GM12874 (cell line): Measurements from ENCODE around the gene CIROP.

Experiments used
- TF ChIP-seq, protein P1 (sequence below): IDR thresholded peaks from 2 replicates; pipeline ENCODE4 v1.5.1; 2011; ENCODE audit warnings: low read depth, mild to moderate bottlenecking, control low read depth, low read length, moderate library complexity; ENCODE audit not compliant: insufficient read depth

CIROP gene

DNA sequence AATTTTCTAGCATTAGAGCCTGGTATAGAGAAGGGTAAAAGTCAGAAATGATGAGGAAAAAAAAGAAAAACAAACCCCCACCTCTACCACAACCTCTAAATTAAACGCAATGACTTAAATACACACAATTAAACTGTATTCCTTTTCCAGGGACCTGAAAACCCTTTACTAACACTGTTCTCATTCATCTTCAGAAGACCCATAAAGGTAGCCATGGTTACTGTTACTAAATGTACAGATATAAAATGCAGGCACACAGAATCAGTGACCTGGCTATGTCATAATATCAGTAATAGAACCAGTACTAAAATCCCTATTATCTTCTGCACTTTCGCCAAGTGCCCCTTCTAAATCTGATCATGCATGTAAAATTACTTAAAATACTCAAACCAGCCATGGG, 11.3 kb downstream of the CIROP start:
- TF ChIP-seq, protein P1, sequence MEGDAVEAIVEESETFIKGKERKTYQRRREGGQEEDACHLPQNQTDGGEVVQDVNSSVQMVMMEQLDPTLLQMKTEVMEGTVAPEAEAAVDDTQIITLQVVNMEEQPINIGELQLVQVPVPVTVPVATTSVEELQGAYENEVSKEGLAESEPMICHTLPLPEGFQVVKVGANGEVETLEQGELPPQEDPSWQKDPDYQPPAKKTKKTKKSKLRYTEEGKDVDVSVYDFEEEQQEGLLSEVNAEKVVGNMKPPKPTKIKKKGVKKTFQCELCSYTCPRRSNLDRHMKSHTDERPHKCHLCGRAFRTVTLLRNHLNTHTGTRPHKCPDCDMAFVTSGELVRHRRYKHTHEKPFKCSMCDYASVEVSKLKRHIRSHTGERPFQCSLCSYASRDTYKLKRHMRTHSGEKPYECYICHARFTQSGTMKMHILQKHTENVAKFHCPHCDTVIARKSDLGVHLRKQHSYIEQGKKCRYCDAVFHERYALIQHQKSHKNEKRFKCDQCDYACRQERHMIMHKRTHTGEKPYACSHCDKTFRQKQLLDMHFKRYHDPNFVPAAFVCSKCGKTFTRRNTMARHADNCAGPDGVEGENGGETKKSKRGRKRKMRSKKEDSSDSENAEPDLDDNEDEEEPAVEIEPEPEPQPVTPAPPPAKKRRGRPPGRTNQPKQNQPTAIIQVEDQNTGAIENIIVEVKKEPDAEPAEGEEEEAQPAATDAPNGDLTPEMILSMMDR, result no peak

DNA sequence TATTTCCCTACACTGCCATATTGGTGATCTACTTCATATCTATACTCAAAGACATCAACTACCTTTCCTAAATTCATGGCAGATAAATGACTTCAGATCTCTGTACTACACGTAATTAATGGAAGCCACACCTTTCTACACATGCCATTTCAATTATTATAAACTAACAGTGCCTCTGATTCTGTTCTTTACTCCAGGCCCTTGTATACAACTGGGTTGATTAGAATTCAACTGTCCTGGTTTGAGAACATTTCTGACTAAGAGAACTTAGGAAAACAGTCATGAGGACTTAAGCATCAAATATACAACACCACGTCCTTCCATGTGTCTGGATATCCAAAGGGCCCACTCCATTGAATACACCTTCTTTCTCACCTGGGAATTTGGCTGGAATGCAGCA, 11.7 kb downstream of the CIROP start:
- TF ChIP-seq, protein P1, result no peak

DNA sequence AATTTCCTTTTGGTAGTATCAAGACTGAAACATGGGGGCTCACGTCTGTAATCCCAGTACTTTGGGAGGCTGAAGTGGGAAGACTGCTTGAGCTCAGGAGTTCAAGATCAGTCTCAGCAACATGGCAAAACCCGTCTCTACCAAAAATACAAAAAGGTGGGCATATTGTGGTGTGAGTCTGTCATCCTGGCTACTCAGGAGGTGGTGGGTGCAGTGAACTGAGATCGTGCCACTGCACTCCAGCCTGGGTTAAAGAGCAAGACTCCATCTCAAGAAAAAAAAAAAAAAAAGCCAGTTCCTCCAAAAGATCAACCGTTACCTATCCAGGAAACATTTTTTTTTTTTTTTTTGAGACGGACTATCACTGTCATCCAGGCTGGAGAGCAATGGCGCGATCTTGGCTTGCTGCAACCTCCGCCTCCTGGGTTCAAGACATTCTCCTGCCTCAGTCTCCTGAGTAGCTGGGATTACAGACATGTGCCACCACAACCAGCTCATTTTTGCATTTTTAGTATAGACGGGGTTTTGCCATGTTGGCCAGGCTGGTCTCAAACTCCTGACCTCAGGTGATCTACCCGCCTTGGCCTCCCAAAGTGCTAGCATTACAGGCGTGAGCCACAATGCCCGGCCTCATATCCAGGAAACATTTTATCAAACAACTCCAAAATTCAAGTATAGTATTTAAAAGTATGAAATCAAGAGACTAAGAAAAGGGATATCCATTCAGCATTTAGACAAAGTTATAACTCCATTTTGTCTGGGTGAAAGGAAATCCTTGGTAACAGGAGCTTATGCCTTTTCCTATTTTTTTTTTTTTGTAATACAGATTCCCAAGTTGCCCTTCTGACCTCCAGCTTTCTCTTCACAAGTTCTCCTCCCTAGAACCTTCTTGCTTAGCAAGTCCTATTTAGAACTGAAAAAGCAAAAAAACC, 13.2 kb downstream of the CIROP start:
- TF ChIP-seq, protein P1, result no peak

DNA sequence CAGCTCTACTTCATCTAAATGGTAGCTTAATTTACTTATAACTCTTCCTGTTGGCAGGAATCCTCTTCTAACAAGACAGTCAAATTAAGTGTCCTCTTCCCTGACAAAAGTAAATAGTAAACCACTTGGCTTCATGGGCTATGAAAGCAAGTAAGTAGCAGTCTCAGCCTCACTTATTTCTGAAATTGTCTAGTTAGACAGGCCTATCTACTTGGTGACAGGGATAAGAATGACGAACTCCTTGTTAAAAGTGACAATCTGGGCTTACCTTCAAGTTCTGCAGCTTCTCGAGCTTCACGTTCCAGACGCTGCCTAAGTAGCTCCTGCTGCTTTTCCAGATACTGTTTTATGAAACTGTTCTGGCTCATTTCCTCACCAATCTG, 14.5 kb downstream of the CIROP start:
- TF ChIP-seq, protein P1, result no peak

DNA sequence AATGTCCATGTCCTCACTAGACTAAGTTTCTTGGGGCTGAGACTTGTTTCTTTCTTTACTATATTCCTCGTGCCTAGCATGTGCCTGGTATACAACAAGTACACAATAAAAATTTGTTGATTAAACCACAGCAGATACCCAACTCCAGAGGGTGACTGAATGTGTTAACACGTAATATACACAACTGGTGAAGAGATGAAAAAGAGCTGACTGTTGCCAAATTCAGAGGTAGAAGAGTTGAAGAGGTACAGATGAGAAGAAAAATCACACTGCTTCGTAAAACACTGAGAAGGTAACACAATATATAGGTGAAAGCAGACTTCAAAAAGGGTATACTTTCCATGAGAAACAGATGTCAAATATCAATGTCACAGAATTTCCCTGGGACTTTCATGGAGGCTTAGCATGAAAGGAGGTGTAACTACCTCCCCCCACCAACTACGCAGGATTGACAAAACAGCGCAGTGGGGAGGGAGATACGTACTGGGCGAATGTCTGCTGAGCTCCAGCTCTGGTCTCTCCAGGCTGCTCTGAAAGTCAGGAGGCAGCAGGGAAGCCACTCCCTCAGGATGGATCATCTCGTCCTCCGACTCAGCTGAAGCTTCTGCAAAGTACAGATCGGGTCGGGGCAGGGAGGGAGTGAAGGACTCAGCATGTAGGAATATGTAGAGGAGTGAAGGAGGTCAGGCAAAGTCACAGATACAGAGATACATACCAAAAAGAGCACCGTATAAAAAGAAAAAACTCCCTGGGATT, 15.1 kb downstream of the CIROP start:
- TF ChIP-seq, protein P1, result no peak

DNA sequence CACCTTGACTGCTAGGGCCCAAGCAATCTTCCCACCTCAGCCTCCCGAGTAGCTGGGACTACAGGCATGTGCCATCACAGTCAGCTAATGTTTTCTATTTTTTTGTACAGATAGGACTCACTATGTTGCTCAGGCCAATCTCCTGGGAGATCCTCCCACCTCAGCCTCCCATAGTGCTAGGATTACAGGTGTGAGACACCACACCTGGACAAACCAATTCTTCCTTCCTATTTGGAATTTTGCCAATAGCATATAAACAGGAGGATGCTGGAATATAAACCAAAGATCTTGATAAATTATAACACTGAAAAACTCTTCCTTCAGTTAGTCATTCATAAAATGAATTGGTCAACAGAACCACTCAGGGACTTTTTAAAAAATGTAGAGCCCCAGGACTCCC, 18.2 kb downstream of the CIROP start:
- TF ChIP-seq, protein P1, result no peak

DNA sequence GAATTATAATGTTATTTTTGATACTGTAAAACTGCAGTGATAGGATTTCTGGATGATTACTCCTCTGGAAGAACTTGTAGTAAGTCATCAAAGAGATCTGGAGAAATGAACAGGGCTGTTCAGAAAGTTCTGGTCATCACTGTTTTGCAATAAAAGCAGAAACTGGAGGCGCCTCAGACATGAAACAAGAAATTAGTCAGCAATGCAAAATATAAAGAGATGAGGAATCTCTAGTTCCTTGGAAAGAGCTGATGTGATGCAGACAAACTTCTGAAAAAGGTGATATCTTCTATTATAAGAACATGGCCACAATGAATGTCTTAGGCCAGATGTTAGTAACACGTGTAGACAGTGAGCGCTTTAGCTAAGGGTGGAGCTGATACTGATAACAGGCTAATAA, 19.3 kb downstream of the CIROP start:
- TF ChIP-seq, protein P1, result no peak
